Eye (tissue), 1 donor: ENCODE results near the gene CACNA1I.
"Not testable (repeated sequence)": the region's sequence is repeated elsewhere in the genome, so short reads cannot be mapped to it uniquely, and the experiment has no call there.

Experiments
- DNase-seq: peaks from one replicate; pipeline ENCODE4 v3.0.0-alpha.2; 2015

Gene CACNA1I

DNA sequence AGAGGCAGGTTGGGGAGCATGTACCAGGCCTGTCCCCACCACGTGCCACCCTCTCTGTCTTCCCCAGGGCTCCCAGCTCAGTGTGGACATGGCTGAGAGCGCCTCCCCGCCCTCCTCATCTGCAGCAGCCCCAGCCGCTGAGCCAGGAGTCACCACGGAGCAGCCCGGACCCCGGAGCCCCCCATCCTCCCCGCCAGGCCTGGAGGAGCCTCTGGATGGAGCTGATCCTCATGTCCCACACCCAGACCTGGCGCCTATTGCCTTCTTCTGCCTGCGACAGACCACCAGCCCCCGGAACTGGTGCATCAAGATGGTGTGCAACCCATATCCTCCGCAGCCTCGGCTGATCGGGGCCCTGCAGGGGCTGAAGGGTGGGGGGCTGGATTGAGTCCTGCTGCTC lies at the start of gene CACNA1I:
TSS of gene CACNA1I (plus strand) at position 89 of the 400 bp plus-strand sequence. CDS start at position 89, 0 bp downstream.
- no peak for DNase-seq

DNA sequence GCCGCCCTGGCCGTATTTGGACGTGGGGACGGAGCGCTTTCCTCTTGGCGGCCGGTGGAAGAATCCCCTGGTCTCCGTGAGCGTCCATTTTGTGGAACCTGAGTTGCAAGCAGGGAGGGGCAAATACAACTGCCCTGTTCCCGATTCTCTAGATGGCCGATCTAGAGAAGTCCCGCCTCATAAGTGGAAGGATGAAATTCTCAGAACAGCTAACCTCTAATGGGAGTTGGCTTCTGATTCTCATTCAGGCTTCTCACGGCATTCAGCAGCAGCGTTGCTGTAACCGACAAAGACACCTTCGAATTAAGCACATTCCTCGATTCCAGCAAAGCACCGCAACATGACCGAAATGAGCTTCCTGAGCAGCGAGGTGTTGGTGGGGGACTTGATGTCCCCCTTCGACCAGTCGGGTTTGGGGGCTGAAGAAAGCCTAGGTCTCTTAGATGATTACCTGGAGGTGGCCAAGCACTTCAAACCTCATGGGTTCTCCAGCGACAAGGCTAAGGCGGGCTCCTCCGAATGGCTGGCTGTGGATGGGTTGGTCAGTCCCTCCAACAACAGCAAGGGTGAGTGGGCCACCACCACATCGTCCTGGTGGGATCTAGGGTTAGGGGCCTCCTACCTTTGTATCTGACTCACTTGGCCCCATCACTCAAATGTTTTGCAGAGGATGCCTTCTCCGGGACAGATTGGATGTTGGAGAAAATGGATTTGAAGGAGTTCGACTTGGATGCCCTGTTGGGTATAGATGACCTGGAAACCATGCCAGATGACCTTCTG lies 49.3 kb upstream of the CACNA1I start:
- not testable (repeated sequence) for DNase-seq

DNA sequence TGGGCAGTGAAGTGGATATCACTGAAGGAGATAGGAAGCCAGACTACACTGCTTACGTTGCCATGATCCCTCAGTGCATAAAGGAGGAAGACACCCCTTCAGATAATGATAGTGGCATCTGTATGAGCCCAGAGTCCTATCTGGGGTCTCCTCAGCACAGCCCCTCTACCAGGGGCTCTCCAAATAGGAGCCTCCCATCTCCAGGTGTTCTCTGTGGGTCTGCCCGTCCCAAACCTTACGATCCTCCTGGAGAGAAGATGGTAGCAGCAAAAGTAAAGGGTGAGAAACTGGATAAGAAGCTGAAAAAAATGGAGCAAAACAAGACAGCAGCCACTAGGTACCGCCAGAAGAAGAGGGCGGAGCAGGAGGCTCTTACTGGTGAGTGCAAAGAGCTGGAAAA lies 48.5 kb upstream of the CACNA1I start:
- DNase-seq: not testable (repeated sequence)

DNA sequence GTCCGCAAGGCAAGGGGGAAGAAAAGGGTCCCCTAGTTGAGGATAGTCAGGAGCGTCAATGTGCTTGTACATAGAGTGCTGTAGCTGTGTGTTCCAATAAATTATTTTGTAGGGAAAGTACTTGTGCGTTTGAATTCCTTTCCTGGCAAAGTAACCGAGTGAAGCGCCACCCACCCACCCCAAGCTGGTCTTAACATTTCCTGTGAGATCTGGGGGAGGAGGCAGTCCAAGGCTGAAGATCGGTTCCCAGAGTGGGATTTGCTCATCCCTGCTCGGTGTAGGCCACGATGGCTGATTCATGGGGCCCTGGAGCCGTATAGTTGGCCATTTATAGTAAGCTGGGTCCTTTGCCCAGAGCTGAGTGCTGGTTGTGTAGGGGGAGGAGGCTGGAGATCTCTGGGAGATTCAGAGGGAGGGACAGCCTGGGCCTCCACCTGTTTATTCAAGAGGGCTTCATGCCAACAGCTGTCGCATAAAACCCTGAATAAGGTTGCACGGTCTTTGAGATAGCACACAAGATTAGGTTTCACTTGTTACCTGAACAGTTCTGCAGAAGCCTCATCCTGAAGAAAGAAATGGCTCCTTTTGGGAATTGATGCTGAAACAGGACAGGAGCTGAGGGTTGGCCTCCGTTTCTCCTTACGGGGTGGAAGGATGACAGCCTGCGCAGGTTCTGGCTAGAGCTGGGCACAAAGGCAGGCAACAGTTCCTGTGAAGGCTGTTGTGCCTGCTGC lies 47.8 kb upstream of the CACNA1I start:
- no peak for DNase-seq

DNA sequence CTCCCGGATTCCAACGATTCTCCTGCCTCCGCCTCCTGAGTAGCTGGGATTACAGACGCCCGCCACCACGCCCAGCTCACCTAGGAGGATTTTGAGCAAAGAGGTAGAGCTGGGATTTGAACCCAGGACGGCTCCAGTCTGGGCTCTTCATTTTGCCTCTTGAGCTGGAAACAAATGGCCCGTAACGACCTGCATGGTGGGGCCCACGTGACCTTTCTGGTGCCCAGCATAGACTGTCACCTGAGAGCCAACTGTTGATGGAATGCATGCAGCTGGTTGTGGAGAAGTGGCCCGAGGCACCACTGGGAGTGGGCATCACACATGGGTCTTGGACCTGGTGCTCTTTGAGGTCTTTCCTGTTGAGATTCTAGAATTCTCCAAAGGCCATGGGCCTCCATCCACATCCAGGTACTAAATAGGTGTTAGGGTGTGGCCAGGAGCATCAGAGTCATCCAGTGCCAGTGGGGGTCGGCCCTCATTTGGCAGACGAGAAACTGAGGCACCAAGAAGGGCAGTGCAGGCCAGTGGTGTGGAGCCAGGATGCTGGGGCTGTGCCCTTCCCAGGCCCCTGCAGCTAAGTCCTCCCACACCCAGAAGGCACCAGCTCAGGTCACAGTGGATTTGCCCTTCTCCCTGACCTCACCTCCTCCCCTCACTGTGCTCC lies 46.3 kb upstream of the CACNA1I start:
- no peak for DNase-seq

DNA sequence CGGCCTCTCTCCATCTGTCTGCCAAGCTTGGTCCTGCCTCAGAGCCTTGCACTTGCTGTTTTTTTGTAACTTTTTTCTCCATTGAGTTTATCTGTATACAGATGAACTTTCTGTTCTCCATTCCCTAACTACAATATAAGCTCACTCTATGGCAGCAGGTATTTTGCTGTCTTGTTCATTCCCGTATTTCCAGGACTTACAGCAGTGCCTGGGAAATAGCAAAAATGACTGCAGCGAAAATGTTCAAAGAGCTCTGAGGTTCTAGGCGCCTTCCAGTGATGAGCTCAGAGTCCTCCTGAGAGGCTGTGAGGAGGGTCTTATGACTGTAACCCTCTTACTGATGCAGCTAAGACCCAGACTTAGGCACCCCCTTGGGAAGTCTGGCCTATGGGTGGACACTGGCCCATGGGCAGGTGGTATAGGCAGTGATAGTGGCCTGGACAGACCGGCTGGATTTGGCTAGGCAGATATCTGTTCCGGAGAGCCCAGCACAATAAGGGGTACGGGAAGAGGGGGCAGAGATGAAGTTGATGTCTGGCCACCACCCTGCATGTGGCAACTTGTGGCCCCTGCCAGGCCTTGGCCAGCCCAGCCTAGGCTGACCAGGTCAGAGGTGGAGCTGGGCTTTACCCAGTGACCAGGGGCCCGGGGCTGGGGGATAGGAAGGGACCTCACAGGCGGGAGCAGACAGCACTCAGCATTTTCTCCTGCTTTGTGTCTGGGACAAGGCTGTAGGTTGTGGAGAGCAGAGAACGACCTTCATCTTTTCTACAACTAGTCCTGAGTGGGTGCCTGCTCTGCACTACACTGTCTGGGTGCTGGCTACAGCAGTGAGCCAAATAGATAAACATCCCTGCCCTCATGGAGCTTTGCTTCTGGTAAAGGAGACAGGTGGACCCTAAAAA lies 45.5 kb upstream of the CACNA1I start:
- DNase-seq: no peak

DNA sequence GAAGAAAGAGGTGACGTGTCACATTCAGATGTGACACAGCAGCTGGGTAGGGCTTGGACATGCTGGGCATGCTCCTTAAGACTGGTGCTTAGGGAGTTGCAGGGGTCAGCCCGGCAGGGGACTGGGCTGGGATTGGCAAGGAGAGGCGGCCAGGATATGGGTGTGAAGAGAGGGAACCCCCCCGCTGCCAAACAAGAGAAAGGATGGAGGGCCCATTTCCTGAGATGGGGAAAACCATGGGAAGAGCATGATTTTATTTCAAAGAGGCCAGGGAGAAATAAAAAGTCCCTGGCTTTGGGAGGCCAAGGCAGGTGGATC lies 44.9 kb upstream of the CACNA1I start:
- no peak for DNase-seq

DNA sequence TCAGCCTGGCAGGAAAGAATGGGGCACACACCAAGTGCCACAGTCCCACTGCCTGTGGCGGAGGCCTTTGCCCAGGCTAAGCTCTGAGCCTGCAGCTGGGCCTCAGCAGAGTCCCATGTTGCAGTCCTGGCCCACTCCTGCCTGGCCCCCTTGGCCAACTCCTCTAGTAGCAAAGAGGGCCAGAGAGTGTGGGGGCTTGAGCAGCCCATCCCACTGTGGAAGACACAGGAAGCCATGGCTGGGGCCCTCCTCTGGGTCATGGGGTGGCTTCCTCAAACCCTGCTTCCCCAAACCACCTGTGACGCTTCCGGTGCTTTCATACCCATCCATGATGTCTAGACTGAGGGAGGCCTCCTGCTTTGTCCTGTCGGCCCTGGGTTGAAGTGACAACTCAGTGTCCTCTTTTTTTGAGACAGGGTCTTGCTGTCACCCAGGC lies 43.8 kb upstream of the CACNA1I start:
- DNase-seq: no peak

DNA sequence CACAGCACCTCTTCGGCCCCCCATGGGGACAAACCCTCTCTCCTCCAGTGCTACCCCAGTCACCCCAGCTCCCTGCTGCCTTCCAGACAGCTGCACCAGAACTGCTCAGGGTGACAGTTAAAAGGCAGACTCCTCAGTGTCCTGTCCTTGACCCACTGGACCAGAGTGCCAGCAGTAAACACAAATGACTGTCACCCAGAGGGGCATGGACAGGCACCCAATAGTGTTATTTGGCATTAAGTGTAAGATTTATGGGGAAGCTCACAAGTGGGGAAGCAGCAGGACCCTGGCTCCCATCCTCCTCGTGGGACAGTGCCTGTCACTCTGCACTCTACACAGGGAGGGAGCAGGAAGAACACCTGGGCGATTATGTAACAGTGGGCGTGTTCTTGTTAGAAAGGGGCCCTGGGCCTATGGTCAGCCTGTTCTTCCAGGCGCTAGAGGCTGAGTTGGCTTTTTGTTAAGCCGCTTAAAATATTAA lies 43.0 kb upstream of the CACNA1I start:
- DNase-seq: no peak

DNA sequence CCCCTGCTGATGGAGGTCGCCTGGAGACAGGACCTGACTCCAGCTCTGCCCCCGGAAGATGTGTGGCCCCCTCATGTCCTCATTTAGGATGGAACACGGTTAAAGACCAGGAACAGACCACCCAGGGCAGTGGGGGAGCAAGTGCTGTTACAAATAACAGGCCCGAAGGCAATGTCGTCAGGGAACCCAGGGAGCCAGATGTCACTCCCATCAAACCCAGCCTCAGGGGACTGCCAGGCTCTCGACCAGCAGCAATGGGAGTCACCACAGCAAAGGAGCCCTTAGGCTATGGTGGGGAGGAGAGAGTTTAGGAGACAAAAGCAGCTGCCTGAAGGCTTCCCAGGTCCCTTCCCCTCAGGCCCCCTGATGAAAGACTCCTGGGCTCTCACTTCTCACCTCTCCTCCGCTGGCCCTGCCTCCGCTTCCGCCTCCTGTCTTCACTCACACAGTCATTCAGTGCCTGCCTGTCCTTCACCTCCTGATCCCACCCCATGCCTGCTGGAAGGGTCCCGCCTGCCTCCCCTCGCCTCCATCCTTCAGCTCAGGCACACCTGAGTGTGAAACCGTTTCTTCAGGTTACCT lies 42.4 kb upstream of the CACNA1I start:
- DNase-seq: peak; percentile 72

DNA sequence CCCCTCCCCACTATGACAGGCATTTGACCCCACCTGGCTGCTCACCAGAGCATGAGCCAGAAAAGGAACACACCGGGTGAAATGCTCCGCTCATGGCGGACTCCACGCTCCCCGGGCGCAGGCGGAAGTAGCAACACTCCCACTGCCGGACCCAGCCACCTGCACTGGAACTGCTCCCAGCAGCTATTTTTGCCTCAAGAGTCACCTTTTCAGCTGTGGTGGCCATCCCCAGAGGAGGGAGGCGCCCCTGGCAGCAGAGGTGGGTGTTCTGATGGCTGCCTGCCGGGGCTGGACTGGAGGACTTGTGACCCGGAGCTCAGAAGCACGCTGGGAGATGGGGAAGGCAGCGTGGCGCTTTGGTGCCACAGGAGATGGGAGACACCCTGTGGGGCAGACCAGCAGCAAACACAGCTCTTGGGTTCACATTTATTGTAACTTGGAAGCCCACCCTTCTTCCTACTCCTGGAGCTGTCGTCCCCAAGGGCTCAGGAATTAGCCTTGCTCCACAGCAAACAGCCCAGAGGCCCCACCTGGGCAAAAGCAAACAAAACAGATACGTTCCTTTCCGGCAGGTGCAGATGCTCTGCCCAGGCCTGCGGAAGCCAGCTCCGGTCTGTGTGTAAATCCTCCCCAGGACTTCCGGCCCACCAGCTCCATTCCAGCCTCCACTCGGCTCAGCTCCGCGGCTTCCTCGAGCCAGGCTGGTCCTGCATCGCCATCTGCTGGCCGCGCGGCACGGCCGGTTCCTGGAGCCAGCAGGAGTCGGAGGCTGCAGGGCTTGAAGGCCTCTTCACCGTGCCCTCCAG lies 41.7 kb upstream of the CACNA1I start:
- peak; percentile 96 for DNase-seq

DNA sequence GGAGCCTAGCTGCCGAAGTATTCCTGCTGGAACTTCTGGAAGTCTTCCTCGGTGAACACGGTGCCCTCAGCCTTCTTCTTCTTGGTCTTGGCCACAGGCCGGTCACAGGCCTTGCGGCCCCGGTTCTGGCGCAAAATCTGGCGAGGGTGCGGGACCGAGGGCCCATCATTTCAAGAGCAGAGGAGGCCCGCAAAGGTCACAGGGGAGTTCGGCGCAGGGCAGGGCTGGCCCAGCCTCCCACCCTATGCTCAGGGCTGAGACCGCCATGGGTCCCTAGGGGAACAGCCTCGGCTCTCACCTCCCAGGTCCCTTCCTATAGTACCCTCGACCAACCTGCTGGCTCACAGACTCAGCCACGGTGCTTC lies 41.1 kb upstream of the CACNA1I start:
- no peak for DNase-seq

DNA sequence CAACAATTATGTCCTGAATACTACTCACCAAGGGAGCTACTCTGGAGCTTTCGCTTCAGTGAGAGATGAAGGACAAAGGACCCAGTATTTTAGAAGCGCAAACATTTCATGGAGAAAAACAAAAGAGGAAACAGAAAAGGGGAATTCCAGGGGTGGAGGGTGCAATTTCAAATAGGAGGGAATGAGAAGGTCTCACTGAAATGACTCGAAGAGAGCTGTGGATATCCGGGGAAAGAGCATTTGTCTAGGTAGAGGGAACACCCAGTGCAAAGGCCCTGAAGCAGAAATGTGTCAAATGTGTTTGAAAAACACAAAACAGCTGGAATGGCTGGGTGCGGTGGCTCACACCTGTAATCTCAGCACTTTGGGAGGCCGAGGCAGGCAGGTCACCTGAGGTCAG lies 40.4 kb upstream of the CACNA1I start:
- DNase-seq: no peak

DNA sequence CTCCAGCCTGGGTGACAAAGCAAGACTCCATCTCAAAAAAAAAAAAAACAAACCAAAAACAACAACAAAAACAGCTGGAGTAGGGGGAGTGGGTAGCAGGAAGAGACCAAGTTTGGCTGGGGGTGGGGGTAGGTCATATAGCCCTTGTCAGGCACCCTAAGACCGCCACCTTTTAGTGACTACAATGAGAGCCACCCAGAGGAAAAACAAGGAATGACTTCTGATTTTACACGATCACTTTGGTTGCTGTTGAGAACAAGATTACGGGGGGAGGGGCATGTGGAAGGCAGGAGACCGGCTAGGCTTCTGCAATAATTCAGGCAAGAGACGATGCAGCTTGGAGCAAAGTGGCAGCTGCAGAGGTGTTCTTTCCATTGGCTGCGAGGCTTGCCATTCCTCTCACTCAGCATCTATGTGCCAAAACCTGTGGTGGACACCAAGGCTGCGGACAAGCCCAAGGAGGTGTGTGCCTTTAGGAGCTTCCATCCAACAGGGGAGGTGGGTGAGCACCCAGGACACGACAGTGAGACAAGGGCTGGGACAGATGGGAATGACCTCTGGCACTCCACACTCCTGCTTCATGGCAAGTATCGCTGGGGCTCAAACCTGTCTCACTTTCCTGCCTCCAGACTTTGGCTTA lies 39.7 kb upstream of the CACNA1I start:
- DNase-seq: no peak

DNA sequence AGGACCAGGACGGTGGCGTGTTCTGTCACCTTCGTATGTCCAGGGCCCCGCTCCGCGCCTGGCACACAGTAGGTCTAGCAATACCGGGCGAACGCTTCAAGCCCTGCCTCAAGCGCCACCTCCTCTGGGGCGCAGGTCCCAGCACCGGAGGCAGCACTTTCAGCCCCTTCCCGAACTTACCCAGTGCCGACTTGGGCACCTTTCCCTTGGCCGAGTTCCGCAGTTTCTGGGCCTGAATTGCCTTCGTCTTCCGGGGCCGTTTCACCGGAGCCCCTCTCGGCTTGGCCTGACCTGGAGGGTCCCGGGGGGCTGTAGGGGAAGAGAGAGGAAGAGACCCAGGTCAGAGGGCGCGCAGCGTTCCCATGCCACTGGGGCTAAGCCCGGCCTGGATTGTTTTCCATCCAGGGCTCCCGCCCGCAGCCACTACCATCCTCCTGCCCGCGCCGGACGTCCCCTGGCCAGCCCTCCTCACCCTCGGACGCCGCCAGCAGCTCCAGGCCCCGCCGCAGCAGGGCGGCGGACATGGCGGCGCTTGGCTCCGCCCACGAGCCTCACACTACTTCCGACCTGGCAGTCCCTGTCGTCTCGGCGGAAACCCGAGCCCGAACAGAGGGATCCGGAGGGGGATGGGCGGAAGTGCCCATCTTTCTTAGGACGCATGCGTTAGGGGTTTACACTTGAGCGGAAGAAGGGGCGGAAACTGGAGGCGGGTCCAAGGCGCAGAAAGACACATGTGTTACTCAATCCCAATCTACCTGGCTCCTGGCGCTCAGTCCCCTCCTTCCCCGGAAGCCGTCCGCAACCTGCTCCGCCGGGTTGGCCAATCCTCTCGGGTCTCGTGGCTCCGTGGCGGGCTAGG lies 38.1 kb upstream of the CACNA1I start, which contains the start of gene RPS19BP1:
TSS of gene RPS19BP1 (minus strand) at position 534 of the 859 bp plus-strand sequence. CDS start at position 524, 10 bp downstream.
- DNase-seq: peak; percentile 100

DNA sequence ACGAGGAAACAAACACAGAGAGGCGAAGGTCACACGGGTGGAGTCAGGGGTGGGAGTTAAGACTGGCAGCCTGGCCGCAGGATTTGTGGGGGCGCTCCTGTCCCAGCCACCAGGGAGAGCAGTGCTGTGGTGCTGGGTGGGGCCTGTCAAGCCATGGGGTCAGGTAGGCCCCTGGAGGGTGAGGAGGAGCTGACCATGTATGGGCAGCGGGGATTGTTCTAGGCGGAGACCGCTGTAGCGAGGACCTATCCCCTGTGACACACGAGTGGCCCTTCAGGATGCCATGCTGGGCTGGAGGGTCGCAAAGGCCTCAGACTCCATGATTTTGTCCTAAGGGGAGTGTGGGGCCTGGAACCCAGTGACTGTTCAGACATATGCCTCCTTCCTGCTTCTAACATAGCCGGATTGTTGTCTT lies 36.5 kb upstream of the CACNA1I start:
- DNase-seq: no peak

DNA sequence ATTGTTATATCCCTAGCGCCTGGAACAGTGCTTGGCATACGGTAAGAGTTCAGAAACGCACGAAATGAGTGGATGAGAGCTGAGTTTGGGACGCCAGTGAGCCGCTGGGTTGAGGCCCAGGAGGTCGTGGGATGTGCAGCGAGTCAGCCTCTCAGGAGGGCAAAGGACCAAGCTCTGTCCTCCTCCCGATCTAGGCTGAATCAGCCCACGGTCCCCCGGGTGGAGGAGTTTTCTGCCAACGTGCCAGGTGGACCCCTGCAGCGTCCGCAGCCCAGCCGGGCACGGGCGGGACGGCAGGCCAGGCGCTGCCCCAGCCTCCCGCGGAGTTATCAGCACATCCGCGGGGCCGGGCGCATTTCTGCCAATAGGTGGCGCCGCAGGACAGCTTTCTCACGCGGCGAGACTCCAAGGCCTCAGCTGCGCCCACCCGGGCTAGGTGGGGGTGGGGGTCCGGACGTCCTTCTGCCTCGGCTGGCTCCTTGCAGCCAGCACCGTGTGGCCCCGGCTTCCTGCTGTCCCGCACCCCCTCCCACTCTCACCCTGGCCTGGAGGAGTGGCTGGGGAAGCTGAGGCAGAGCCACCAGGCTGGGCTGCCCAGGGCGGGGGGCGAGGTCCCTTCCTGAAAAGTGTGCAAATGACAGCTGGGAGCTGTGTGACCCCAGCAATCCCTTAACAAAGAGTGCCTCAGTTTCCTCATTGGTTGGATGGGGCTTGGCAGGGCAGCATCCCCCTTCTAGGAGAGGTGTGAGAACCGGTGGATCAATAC lies 35.8 kb upstream of the CACNA1I start:
- peak; percentile 96 for DNase-seq

DNA sequence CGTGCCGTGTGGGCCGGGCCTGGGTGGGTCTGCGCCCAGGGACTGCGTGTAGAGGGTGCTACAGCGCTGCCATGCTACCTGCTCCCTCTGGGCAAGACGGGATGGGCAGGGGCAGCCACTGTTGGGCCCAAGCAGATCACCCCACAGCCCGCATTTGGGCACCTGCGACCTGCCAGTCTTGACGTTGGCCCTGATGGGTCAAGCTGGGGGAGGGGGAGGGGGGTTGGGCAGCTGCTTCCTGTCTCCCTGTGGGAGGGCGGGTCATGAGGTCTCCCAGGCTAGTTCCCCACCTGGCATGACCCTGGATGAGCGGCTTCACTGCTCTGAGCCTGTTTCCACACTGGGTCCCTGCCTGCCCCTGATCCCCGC lies 35.2 kb upstream of the CACNA1I start:
- no peak for DNase-seq

DNA sequence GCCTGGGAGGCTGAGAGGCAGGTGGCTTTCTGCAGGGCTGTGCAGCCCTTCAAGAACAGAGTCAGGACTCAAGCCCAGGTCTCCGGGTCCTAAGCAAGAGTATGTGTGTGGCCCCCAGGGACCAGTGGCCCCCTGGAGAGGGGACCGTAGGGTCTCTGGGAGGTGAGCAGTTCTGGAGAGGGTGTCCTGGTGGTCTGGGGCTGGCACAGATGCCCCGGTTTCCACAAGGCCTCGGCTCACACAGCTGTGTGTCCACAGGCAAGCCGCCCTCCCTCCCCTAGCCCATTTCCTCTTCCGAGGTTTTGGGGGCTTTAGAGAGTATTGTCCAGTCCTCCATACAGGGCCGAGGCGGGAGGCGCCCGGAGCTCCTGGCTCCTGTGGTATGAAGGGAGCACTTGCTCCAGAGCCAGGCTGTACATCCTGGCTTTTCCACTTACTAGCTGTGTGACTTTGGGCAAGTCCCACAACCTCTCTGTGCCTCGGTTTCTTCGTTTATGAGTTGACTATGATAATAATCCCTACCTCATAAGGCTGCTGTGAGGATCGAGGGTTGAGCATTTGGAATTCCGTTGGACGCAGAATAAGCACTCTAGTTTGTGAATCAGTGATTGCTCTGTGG lies 34.6 kb upstream of the CACNA1I start:
- no peak for DNase-seq
